Astrocyte (in vitro differentiated cells and primary cell): ENCODE data around the gene GPR153.

ENCODE experiments used
- CTCF ChIP-seq: IDR thresholded peaks from 2 replicates; pipeline ENCODE4 v1.5.1; 2011; ENCODE audit warnings: low read depth, mild to moderate bottlenecking, inconsistent platforms, low read length, moderate library complexity; ENCODE audit not compliant: insufficient read depth
- EZH2 ChIP-seq: IDR thresholded peaks from 2 replicates; pipeline ENCODE4 v1.6.1; 2012; ENCODE audit warnings: mild to moderate bottlenecking, low read length, inconsistent platforms; ENCODE audit not compliant: insufficient read depth

- no peak for TF ChIP-seq CTCF
- peak; percentile 91 for TF ChIP-seq EZH2
Observed at GRCh38 chr1:6243053-6243834, 17.7 kb downstream of the GPR153 start.
